Stimulated activated CD4-positive, alpha-beta T cell treated with anti-CD3 and anti-CD28 coated beads, TNF-alpha, amount 100 ng/mL, for 4 hours (primary cell): Measurements from ENCODE around the gene FBXO11.
"Not testable (repeated sequence)": the region's sequence is repeated elsewhere in the genome, so short reads cannot be mapped to it uniquely, and the experiment has no call there.

Source experiments
- DNase-seq, 3 experiments: peaks; one replicate each; pipeline ENCODE4 v3.0.0-alpha.2; 2020; ENCODE audit warnings: low read depth in 3 of 3

FBXO11 gene

GRCh38 chr2:47897883-47898731 is 8.2 kb downstream of the FBXO11 start:
- DNase-seq: no peak

- DNase-seq: not testable (repeated sequence)
Measured at GRCh38 chr2:47897191-47897882, 9.0 kb downstream of the FBXO11 start.

- no peak for DNase-seq
Measured at GRCh38 chr2:47896450-47896968, 9.8 kb downstream of the FBXO11 start.

GRCh38 chr2:47893771-47894170 is 12.5 kb downstream of the FBXO11 start:
- no peak for DNase-seq

GRCh38 chr2:47892338-47892730 is 14.0 kb downstream of the FBXO11 start:
- no peak for DNase-seq

- DNase-seq: no peak
Measured at GRCh38 chr2:47891369-47892337, 14.6 kb downstream of the FBXO11 start.

- no peak for DNase-seq
Measured at GRCh38 chr2:47890711-47891368, 15.5 kb downstream of the FBXO11 start.

- no peak for DNase-seq
Measured at GRCh38 chr2:47888581-47889280, 17.6 kb downstream of the FBXO11 start.

GRCh38 chr2:47876912-47877311 is 29.4 kb downstream of the FBXO11 start:
- DNase-seq: no peak

- no peak for DNase-seq
Measured at GRCh38 chr2:47872941-47873340, 33.4 kb downstream of the FBXO11 start.

GRCh38 chr2:47870641-47871540 is 35.4 kb downstream of the FBXO11 start:
- no peak for DNase-seq

GRCh38 chr2:47869859-47870595 is 36.3 kb downstream of the FBXO11 start:
- DNase-seq: no peak

- DNase-seq: no peak
Measured at GRCh38 chr2:47868611-47869352, 37.5 kb downstream of the FBXO11 start.

- no peak for DNase-seq
Measured at GRCh38 chr2:47867205-47867604, 39.1 kb downstream of the FBXO11 start.

GRCh38 chr2:47864566-47864965 is 41.7 kb downstream of the FBXO11 start:
- DNase-seq: no peak

GRCh38 chr2:47862949-47863348 is 43.3 kb downstream of the FBXO11 start:
- no peak for DNase-seq

GRCh38 chr2:47853067-47853777 is 53.1 kb downstream of the FBXO11 start:
- not testable (repeated sequence) for DNase-seq
